HL-60/S4 treated with phorbol 12-myristate 13-acetate at 8.2 ng/mL for 4 days and 3 days (cell line): ENCODE data around the gene SLC7A4.
"Not testable (repeated sequence)": the region's sequence is repeated elsewhere in the genome, so short reads cannot be mapped to it uniquely, and the experiment has no call there.

Experiments
- in situ Hi-C: fragments of 300-500 bp; cut with MboI; formaldehyde crosslinking; loops from 2 replicates; pipeline ENCODE4 v1.15.0; 2022; ENCODE audit warnings: low sequenced_read_pairs

Gene SLC7A4

DNA sequence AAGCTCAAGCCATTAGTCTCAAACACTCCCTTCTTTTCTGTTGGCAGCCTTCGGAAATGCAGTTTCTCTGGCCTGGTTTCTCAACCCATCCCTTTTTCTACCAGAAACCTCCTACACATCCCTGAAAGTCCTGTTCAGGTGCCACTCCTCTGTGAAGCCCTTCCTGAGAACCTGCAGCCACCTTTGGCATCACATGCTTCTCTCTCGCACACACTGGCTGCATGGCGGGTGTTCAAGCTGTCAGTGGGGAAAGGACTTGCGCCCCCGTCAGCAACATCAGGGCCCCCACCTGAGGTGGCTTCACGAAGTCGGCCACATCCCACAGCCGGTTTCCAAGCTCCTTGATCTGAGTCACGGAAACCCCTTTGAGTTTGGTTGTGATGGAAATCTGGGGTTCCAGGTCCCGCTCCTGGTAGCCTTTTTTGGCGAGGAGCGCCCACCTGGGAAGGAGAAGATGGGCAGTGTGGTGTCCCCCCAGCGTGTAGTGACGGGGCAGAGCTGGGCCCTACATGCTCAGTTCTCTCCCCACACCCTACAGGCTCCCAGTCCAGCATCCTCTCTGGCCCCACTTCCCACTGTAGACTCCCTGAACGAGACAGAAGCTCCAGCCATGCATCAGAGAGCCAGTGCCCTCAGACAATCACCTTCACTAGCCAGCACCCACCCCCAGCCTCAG is 11.6 kb upstream of the SLC7A4 start:
- in situ Hi-C loops: no loop called here

DNA sequence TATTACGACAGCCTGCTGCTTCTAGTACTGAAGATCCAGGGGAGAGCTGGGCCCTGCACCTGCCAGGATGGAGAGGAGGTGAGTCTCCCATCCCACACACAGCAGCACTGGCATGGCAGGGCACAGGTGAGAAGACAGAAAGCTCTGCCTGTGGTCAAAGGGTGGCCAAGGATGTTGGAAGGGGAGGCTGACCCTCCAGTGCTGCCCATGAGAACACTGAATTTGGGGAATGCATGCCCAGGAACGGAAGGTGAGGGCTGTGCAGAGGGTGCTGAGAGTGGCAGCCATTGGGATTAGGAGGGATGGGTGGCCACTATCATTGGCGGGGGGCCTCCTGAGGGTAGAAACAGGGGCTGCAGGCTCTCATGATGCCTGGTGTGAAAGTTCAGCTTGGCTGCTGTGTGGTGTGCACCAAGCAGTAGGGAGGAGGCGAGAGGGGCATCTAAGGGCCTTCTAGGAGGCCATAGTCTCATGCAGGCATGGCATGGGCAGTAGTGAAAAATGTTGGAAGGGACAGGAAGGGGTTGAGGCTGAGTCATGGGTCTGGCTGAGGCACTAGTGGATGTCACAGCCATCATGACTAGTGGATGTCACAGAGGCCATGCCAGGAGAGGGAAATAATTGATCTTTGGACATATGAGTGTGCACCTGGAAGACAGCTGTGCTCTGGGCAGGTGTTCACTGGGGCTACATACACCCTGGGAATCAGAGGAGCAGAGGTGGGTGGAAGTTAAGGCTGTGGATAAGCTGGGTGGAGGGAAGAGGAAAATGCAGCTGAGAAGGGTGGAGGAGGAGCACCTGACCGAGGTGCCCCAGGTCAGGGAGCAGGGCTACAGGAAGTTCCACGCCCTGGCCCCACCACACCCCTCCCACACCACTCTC is 10.9 kb upstream of the SLC7A4 start:
- in situ Hi-C loops: no loop called here

- in situ Hi-C loops: no loop called here
These were observed 9.6 kb upstream of the SLC7A4 start for GRCh38 chr22:21041937-21042336.

DNA sequence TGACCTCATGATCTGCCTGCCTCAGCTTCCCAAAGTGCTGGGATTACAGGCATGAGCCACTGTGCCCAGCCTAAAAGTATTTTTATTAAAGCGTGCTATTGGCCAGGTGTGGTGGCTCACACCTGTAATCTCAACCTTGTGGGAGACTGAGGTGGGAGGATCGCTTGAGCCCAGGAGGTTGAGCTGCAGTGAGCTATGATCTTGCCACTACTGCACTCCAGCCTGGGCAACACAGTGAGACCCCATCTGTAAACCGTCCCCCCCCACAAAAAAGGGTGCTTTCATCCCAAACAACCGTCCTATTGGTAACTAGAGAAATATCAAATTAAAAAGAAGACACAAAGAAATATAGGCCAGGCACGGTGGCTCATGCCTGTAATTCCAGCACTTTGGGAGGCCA is 6.8 kb upstream of the SLC7A4 start:
- in situ Hi-C loops: not testable (repeated sequence)

DNA sequence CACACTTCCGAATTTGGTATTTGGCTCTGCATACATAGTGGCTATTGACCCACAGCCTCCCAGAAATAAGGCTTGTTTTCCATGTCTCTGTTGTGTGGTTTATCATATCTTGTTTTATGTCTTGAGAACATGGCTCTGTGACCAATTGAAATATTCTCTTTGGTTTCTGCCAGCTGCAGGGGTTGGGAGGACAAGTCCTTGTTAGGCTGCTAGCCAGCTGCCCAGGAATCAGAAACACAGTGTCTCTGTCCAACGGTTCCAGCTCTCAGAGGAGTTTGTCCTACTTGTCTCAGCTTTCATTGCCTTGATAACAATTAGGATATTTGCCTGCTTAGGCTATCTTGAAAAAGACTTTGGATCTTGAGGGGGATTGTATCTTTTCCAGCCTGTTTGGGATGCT is 6.0 kb upstream of the SLC7A4 start:
- in situ Hi-C loops: no loop called here

DNA sequence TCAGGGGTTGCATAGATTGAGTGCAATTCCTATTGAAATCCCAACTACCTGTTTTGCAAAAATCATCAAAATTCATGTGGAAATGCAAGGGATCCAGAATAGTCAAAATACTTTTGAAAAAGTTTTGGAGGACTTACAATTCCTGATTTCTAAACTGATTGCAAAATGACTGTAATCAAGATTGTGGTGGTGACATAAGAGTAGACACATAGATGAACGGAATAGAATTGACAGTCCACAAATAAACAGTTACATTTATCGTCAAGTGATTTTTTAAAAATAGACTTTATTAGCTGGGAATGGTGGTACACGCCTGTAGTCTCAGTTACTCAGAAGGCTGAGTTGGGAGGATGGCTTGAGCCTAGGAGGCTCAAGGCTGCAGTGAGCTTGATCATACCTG is 2.6 kb upstream of the SLC7A4 start:
- in situ Hi-C loops: no loop called here

DNA sequence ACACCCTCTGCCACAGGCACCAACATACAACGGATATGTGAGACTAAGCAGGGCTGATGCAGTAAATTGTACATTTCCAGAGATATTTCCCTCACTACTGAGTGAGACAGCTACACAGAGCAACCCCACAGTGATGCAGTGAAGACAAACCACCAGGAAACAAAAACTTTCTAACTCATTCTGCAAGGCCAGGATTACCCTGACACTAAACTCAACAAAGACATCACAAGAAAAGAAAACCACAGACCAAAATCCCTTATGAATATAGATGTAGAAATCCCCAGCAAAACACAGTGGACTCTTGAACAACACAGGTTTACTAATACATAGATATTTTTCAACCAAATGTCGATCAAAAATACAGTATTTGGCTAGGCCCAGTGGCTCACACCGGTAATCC is 1.5 kb upstream of the SLC7A4 start:
- in situ Hi-C loops: no loop called here

- in situ Hi-C loops: no loop called here
These were observed 717 bp upstream of the SLC7A4 start for GRCh38 chr22:21032868-21033688.

DNA sequence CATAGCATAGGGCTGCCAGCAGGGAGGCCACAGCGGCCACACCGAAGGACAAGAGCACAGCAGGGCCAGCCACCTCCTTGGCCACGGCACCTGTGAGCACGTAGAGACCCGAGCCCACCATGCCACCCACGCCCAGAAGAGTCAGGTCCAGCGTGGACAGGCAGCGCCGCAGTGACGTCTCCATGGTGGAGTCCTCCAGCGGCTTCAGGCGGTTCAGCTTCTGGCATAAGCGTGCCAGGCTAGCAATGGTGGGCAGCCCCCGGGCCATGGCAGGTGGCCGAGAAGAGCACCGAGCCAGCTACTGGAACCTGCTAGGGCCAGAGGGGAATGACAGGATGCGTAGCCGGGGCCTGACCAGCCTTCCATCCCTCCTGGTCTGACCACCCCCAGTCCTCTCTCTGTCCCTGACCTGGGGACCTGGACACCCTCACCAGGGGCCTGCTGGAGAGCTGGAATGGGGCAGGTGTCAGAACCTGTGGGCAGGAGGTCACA is 770 bp downstream of the SLC7A4 start:
- in situ Hi-C loops: no loop called here

GRCh38 chr22:21030621-21031544 is 1.5 kb downstream of the SLC7A4 start:
- in situ Hi-C loops: no loop called here

- in situ Hi-C loops: no loop called here
These were observed 2.3 kb downstream of the SLC7A4 start for GRCh38 chr22:21030032-21030431.

- in situ Hi-C loops: no loop called here
These were observed 2.8 kb downstream of the SLC7A4 start for GRCh38 chr22:21029486-21030025.

DNA sequence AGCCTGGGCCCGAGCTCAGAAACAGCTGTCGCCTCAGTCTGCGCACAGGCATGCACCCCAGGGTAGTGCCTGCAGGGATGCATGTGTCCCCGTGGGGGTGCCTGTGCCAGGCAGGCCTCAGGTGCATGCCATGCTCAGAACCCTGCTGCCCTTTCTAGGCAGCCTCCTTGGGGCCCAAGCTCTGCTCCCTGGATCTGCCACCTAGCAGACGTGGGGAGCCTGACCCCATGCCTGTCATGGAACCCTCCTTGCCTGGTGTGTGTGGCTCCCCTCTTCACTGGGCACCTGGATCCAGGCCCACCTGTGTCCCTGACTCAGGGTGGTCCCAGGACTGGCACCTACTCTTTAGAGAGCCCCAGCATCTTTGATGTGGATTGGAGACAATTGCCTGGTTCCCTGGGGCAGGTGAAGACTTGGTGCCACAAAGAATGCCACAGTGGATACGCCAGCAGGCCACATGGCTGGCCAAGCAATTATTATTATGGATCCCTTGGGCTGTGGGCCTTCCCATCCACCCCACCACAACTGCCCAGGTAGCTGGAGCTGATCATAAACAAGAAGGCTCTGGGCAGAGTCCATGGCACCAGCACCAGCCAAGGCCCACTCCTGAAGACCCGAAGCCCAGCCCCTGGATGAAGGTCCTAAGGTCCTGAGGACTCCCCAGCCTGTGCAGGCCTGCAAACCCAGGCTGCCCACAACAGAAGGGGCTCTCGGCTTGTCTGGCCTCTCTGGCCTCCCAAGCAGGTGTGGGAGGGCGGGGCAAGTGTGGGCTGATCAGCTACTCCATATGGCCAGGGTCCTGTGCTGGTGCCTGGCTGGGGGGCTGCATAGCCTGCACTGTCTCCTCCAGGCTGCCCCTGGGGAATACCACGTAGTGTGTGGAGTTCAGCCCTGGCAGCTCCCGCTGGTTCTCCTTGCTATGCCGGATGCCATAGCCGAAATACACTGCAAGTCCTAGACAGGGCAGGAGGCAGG is 3.8 kb downstream of the SLC7A4 start:
- in situ Hi-C loops: no loop called here

DNA sequence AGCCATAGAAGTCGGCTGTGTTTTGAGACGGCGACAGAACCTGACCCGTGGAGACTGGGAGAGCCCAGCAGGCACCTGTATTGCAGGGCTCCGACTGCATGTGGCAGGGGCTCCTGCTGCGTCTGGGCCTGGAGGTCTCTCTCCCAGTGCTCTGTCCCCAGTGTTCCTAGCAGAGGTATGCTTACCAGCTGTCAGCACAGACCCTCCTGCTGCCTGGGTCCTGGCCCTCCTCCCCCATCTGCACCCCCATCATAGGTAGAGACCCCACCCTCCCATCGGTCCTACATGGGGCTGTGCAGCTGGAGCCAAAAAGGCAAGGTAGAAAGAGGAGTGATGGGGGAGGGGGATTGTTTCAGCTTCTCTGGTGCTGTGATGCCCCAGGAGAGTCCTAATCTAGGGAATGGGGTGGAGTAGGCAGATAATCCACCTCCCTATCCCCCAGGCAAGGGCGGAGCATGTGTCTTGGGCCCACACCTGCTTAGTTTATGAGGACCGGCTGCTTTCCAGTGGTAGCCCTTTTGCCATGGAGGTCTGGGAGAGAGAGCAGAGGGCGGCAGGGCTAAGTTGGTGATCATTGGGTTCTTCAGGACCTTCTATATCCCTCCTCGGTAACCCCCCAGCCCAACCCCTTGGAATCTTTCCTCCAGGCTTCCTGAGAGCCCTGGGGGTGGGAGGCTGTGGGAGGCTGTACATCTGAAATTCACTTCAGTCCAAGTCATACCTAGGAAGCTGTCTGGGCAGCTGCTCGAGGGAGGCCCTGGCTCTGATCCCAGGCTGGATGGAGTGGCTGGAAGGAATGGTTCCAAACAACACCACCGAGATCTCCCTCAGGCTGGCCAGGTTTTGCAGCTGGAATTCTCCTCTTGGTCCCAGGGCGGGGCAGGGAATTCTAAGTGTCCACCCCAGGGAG is 5.3 kb downstream of the SLC7A4 start:
- in situ Hi-C loops: no loop called here

DNA sequence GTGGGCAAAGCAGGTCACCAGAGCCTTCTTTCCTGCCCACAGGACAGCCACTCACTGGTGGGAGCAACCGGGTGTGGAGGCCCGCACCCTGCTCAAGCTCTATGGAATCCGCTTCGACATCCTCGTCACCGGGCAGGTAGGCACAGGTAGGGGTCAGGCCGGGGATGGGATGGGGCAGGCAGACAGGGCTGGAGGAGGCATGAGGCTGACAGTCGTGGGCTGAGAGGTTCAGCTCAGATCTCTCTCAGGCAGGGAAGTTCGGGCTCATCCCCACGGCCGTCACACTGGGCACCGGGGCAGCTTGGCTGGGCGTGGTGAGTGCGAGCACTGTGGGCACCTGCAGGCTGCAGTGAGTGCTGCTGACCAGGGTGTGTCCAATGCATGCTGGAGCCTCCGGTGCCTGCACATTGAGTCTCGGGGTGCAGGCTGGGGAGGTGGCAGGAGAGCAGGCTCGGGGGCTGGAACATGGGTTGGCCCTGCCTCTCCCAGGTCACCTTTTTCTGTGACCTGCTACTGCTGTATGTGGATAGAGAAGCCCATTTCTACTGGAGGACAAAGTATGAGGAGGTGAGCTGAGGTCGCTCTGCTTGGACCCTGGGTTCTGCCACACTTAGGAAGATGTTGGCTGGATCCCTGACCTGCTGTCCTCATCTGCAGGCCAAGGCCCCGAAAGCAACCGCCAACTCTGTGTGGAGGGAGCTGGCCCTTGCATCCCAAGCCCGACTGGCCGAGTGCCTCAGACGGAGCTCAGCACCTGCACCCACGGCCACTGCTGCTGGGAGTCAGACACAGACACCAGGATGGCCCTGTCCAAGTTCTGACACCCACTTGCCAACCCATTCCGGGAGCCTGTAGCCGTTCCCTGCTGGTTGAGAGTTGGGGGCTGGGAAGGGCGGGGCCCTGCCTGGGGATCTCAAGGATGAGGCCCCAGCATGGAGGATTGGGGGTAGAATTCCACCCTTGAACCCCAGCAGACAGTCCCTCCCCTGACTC is 6.3 kb downstream of the SLC7A4 start:
- in situ Hi-C loops: no loop called here

- in situ Hi-C loops: no loop called here
These were observed 7.1 kb downstream of the SLC7A4 start for GRCh38 chr22:21025266-21025665.
